K562 (cell line): Measurements from ENCODE around the gene CTSZ. TPM values are rescaled to one million over a fixed set of nuclear protein-coding genes. Genes with fewer than 3 reads are reported as not detected.
A peak's percentile ranks its signal among the peaks of the same experiment; 100 is the strongest.

ENCODE experiments used
- BRD4 ChIP-seq: fragments of 200-600 bp; sonication (generic); IDR thresholded peaks from 2 replicates; pipeline ENCODE4 v1.6.1; 2017; ENCODE audit warnings: inconsistent platforms
- CAMTA2 ChIP-seq: fragments of 250-450 bp; sonication (Bioruptor Pico); conservative IDR thresholded peaks from 2 replicates; pipeline ENCODE4 v1.5.1; 2022
- CHAMP1 ChIP-seq: fragments of 450-650 bp; IDR thresholded peaks from 2 replicates; pipeline ENCODE4 v1.6.1; 2016; ENCODE audit warnings: mild to moderate bottlenecking
- DMBX1 ChIP-seq: fragments of 250-450 bp; sonication (Bioruptor Pico); IDR thresholded peaks from 2 replicates; pipeline ENCODE4 v1.8.0; 2022; ENCODE audit warnings: inconsistent platforms, mild to moderate bottlenecking, moderate library complexity, borderline replicate concordance
- LCOR ChIP-seq: sonication (generic); formaldehyde crosslinking; IDR thresholded peaks from 2 replicates; pipeline ENCODE4 v1.8.0; 2022; ENCODE audit warnings: mild to moderate bottlenecking, missing genetic modification reagents
- MYC ChIP-seq, 2 experiments: fragments of 250-450 bp in 1 of 2; sonication (Bioruptor Pico) in 1 of 2; IDR thresholded peaks; 2 replicates each; pipeline versions ENCODE4 v1.5.1 to v1.6.1; 2012 to 2021; ENCODE audit warnings: low read depth in 2 of 2, borderline replicate concordance in 1 of 2, improper control_type of control experiment in 1 of 2, low read length in 1 of 2, mild to moderate bottlenecking in 1 of 2, moderate library complexity in 1 of 2
- NCOA2 ChIP-seq, 2 experiments: fragments of 450-650 bp; IDR thresholded peaks; 2 replicates each; pipeline ENCODE4 v1.6.1; 2018; ENCODE audit warnings: mild to moderate bottlenecking in 2 of 2, moderate library complexity in 1 of 2; ENCODE audit not compliant: partially characterized antibody in 2 of 2
- NR2C2 ChIP-seq, 2 experiments: fragments of 200-800 bp in 1 of 2; sonication (Bioruptor generic) in 1 of 2; sonication (generic) in 1 of 2; formaldehyde crosslinking in 1 of 2; IDR thresholded peaks; 2 replicates each; pipeline versions ENCODE4 v1.6.1 to v1.8.0; 2016 to 2022; ENCODE audit warnings: mild to moderate bottlenecking in 1 of 2, missing compliant biosample characterization in 1 of 2, missing genetic modification characterization in 1 of 2, missing genetic modification reagents in 1 of 2
- RHOXF2B ChIP-seq: fragments of 250-450 bp; sonication (Bioruptor Pico); conservative IDR thresholded peaks from 2 replicates; pipeline ENCODE4 v1.5.1; 2021
- TAF15 ChIP-seq: fragments of 200-400 bp; formaldehyde crosslinking; IDR thresholded peaks from 2 replicates; pipeline ENCODE4 v1.6.1; 2017; ENCODE audit warnings: mild to moderate bottlenecking, low read depth, low read length, moderate library complexity
- ZBTB33 ChIP-seq: sonication (generic); formaldehyde crosslinking; IDR thresholded peaks from 2 replicates; pipeline ENCODE4 v1.8.1; 2023; ENCODE audit warnings: mild to moderate bottlenecking, missing genetic modification reagents
- ZNF124 ChIP-seq: sonication (generic); formaldehyde crosslinking; IDR thresholded peaks from 2 replicates; pipeline ENCODE4 v1.8.1; 2022; ENCODE audit warnings: missing genetic modification reagents
- ZNF23 ChIP-seq: fragments of 250-450 bp; sonication (Bioruptor Pico); IDR thresholded peaks from 2 replicates; pipeline ENCODE4 v1.4.0; 2020; ENCODE audit warnings: mild to moderate bottlenecking
- ZNF431 ChIP-seq: sonication (generic); formaldehyde crosslinking; IDR thresholded peaks from 2 replicates; pipeline ENCODE4 v1.8.0; 2022; ENCODE audit warnings: mild to moderate bottlenecking, missing genetic modification reagents
- ZNF436 ChIP-seq: fragments of 250-450, 450-650 bp; sonication (Bioruptor Pico); formaldehyde crosslinking; IDR thresholded peaks from 2 replicates; pipeline ENCODE4 v1.7.0; 2020; ENCODE audit warnings: mild to moderate bottlenecking
- polyA plus RNA-seq, 8 experiments: library from polyadenylated mRNA; depleted of rRNA in 4 of 8; stranded (reverse) in 5 of 8; unstranded in 3 of 8; fragments of >200 nt; fragmentation: Nextera tagmentation in 2 of 8; fragmentation: Illumina TruSeq in 1 of 8; extraction: Ambion mirVana in 2 of 8; extraction: Trizol in 1 of 8; gene quantifications; 2 replicates each; pipeline versions ENCODE4 v1.2.1 to v1.2.3, GENCODE V29; 2011 to 2014; ENCODE audit warnings: inconsistent platforms in 1 of 8, missing spikeins in 1 of 8
- total RNA-seq, 7 experiments: library from RNA; depleted of rRNA in 6 of 7; stranded (reverse); fragments of >200 nt in 6 of 7; fragmentation: Illumina TruSeq in 2 of 7; extraction: Trizol in 2 of 7; gene quantifications; 2 replicates each; pipeline versions ENCODE4 v1.2.1 to v1.2.3, GENCODE V29; 2011 to 2021; ENCODE audit warnings: low replicate concordance in 1 of 7
- TF ChIP-seq, protein P1 (sequence below): fragments of 450-650 bp; IDR thresholded peaks from 2 replicates; pipeline ENCODE4 v1.6.1; 2017; ENCODE audit warnings: antibody characterized with exemption
- TF ChIP-seq, protein P2 (sequence below): sonication (generic); formaldehyde crosslinking; IDR thresholded peaks from 2 replicates; pipeline ENCODE4 v1.8.0; 2023; ENCODE audit warnings: mild to moderate bottlenecking, missing genetic modification reagents
- TF ChIP-seq, protein P3 (sequence below): fragments of 450-650 bp; formaldehyde crosslinking; IDR thresholded peaks from 2 replicates; pipeline ENCODE4 v1.4.0; 2020; ENCODE audit warnings: mild to moderate bottlenecking, moderate library complexity

CTSZ gene
- total and polyA plus RNA-seq, 9 of the 15 experiments (the other 6 are each of a cell fraction or from before 2014, with no cell fraction given) = 1.6 to 143 (median 82.8) TPM

DNA sequence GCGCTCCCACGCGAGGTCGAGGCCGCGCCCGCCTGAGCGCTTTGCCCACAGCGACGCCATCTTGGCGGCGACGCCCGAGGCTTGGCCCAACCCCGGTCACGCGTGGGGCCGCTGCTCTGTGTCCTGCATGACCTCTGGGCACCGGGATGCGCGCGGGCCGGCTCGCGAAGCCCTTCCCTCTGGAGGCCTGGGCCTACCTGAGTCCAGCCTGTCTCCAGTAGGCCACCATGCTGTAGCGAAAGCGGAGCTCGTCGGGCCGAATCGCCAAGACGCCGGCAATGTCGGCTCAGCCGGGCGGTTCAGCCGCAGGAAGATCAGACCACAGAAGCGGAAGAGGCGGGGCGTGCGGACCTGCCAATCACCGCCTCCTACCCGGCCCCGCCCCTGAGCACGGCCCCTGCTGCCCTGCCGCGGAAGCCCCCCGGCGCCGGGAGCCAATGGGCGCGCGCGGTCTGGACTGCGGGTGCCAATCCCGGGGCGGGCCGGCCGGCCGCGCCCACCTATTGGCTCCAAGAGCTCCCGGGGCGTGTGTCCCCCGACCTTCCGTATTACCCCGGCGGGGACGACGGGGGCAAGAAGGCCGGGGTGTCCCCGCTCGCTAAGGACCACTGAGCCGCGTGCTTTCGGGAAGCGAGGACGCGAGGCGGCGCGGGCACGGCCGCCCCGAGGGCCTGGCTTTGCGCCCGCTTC is 25.1 kb upstream of the CTSZ start, which contains the start of gene ATP5F1E (continued):
- TF ChIP-seq DMBX1 (CRISPR knock-in tag) = peak; percentile 97
- TF ChIP-seq NCOA2 (IDR thresholded peaks at IDR 0.05; ENCODE audit: partially characterized antibody in 2 of 2) = no peak
- TF ChIP-seq CAMTA2 (CRISPR knock-in tag) = no peak
- TF ChIP-seq ZNF431 = no peak
- TF ChIP-seq ZBTB33 = no peak
- peak; percentile 84 for TF ChIP-seq MYC (IDR thresholded peaks at IDR 0.05; ENCODE audit: low read depth, low read length)
- TF ChIP-seq MYC (CRISPR knock-in tag; IDR thresholded peaks at IDR 0.05; ENCODE audit: borderline replicate concordance, low read depth) = peak; percentile 98
- TF ChIP-seq ZNF23 (CRISPR knock-in tag) = peak; percentile 73; the same call in 1 of the 2 replicates
- TF ChIP-seq BRD4 = 0 out of 2 replicates have a peak, but pooled peaks have one; percentile 53
- TF ChIP-seq, protein P1, sequence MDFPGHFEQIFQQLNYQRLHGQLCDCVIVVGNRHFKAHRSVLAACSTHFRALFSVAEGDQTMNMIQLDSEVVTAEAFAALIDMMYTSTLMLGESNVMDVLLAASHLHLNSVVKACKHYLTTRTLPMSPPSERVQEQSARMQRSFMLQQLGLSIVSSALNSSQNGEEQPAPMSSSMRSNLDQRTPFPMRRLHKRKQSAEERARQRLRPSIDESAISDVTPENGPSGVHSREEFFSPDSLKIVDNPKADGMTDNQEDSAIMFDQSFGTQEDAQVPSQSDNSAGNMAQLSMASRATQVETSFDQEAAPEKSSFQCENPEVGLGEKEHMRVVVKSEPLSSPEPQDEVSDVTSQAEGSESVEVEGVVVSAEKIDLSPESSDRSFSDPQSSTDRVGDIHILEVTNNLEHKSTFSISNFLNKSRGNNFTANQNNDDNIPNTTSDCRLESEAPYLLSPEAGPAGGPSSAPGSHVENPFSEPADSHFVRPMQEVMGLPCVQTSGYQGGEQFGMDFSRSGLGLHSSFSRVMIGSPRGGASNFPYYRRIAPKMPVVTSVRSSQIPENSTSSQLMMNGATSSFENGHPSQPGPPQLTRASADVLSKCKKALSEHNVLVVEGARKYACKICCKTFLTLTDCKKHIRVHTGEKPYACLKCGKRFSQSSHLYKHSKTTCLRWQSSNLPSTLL = no peak
- TF ChIP-seq, protein P2, sequence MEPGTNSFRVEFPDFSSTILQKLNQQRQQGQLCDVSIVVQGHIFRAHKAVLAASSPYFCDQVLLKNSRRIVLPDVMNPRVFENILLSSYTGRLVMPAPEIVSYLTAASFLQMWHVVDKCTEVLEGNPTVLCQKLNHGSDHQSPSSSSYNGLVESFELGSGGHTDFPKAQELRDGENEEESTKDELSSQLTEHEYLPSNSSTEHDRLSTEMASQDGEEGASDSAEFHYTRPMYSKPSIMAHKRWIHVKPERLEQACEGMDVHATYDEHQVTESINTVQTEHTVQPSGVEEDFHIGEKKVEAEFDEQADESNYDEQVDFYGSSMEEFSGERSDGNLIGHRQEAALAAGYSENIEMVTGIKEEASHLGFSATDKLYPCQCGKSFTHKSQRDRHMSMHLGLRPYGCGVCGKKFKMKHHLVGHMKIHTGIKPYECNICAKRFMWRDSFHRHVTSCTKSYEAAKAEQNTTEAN (CRISPR knock-in tag) = no peak
- no peak; the same call in 1 of the 2 replicates for TF ChIP-seq LCOR (CRISPR knock-in tag)
- TF ChIP-seq RHOXF2B (CRISPR knock-in tag) = peak; percentile 90
- no peak for TF ChIP-seq TAF15
- TF ChIP-seq, protein P3, sequence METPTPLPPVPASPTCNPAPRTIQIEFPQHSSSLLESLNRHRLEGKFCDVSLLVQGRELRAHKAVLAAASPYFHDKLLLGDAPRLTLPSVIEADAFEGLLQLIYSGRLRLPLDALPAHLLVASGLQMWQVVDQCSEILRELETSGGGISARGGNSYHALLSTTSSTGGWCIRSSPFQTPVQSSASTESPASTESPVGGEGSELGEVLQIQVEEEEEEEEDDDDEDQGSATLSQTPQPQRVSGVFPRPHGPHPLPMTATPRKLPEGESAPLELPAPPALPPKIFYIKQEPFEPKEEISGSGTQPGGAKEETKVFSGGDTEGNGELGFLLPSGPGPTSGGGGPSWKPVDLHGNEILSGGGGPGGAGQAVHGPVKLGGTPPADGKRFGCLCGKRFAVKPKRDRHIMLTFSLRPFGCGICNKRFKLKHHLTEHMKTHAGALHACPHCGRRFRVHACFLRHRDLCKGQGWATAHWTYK (CRISPR knock-in tag) = peak; percentile 99
- TF ChIP-seq NR2C2 (CRISPR knock-in tag; IDR thresholded peaks at IDR 0.05) = no peak
- peak; percentile 85 for TF ChIP-seq NR2C2 (tag; IDR thresholded peaks at IDR 0.05)
- no peak for TF ChIP-seq ZNF124 (CRISPR knock-in tag)
- no peak for TF ChIP-seq ZNF436 (CRISPR knock-in tag)
- TF ChIP-seq CHAMP1 = no peak
